Peyer's patch (tissue), 4 donors: ENCODE data around the gene SMAD9.

ENCODE experiments used
- POLR2A ChIP-seq, 2 donors: fragments of 450-650 bp; IDR thresholded peaks; one replicate each; pipeline ENCODE4 v1.5.1; 2017; ENCODE audit warnings: antibody characterized with exemption in 2 of 2, mild to moderate bottlenecking in 2 of 2, moderate library complexity in 2 of 2
- TF ChIP-seq, protein P1 (sequence below), 6 experiments: fragments of 450-650 bp in 4 of 6; fragments of 200-600 bp in 2 of 6; sonication (generic) in 1 of 6; IDR thresholded peaks; one replicate each; pipeline ENCODE4 v1.5.1; 2017 to 2019; ENCODE audit warnings: antibody characterized with exemption in 6 of 6, mild to moderate bottlenecking in 3 of 6, moderate library complexity in 1 of 6

DNA sequence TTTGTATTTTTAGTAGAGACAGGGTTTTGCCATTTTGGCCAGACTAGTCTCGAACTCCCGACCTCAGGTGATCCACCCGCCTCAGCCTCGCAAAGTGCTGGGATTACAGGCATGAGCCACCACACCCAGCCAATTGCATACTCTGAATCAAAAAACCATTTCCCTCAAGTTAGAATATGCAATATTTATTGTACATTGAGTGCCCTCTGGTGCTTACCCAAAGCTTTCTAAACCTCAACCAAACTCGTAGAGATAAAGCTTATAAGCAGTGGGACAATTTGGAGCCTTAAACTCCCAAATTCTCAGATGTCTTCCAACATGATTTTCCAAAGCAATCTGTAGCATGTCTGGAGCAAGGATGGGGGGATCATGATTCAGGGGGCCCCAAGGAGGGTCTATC is 78.6 kb downstream of the SMAD9 start:
- TF ChIP-seq POLR2A (IDR thresholded peaks at IDR 0.05), result no peak
- TF ChIP-seq, protein P1, sequence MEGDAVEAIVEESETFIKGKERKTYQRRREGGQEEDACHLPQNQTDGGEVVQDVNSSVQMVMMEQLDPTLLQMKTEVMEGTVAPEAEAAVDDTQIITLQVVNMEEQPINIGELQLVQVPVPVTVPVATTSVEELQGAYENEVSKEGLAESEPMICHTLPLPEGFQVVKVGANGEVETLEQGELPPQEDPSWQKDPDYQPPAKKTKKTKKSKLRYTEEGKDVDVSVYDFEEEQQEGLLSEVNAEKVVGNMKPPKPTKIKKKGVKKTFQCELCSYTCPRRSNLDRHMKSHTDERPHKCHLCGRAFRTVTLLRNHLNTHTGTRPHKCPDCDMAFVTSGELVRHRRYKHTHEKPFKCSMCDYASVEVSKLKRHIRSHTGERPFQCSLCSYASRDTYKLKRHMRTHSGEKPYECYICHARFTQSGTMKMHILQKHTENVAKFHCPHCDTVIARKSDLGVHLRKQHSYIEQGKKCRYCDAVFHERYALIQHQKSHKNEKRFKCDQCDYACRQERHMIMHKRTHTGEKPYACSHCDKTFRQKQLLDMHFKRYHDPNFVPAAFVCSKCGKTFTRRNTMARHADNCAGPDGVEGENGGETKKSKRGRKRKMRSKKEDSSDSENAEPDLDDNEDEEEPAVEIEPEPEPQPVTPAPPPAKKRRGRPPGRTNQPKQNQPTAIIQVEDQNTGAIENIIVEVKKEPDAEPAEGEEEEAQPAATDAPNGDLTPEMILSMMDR (IDR thresholded peaks at IDR 0.05), result no peak
